NCI-H2029 treated with DMSO at 0.1 percent for 48 hours (cell line): ENCODE results near the gene CABLES1.
"Not testable (repeated sequence)": the region's sequence is repeated elsewhere in the genome, so short reads cannot be mapped to it uniquely, and the experiment has no call there.

Experiments used
- DNase-seq: peaks from one replicate; lab custom pipeline; 2025; lab: John Stamatoyannopoulos, UW

The CABLES1 gene

DNA sequence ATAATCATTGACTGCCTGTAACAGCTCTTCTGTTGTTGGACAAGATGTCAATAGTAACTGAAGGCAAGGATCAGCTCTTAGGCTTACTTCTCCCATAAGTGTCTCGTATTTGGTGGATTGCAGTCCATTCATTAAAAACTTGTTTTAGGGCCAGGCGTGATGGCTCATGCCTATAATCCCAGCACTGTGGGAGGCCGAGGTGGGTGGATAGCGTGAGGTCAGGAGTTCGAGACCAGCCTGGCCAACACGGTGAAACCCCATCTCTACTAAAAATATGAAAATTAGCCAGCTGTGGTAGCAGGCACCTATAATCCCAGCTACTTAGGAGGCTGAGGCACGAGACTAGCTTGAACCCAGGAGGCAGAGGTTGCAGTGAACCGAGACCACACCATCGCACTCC lies 26.1 kb upstream of the CABLES1 start:
- not testable (repeated sequence) for DNase-seq

DNA sequence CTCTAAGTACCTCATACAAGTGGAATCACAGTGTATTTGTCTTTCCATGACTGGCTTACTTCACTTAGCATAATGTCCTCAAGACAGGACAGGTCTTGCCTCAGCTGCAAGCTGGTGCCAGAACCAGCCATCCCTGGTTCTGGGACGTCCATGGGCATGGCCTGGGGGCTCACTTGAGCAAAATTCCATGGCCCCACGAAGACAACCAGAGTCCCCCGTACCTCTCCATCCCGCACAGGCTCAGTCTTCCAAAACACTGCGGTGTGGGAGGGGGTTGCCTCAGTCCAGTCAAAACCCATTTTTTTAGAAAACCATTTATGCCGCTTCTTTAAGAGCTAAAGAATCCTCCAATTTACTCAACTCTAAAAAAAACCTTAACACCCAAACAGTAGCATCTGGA lies 21.7 kb upstream of the CABLES1 start:
- no peak for DNase-seq

DNA sequence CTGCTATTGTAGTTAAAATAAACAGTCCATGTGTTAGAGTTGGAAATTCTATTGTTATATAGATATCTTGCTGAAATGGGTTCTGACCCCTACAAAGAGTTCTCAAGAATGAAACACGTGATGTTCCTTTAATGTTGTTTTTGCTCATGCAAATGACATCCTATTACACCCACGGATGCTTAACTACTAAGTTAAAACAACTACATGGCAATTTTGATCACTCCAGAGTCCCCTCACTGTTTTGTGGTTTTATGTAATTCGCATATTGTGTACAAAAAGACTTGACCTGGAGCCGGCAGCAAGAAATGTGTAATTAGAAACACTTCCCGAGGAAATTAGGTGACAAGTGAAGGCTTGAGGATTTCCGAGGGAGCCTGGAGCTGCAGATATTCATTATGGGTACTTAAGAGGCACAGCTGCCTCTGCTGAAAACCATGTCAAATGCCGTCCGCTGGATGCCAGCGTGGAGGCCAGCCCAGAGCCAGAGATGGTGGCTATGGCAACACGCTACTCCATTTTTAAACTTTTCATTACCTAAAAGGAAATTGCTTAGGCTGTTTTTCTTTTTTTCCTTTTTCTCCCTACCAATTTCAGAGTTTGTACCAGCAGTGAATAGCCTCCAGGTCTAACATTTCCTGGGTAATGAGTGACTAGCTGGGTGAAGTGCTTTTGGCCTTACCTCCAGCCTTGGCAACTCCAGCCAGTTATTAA lies 21.0 kb upstream of the CABLES1 start:
- DNase-seq: no peak

DNA sequence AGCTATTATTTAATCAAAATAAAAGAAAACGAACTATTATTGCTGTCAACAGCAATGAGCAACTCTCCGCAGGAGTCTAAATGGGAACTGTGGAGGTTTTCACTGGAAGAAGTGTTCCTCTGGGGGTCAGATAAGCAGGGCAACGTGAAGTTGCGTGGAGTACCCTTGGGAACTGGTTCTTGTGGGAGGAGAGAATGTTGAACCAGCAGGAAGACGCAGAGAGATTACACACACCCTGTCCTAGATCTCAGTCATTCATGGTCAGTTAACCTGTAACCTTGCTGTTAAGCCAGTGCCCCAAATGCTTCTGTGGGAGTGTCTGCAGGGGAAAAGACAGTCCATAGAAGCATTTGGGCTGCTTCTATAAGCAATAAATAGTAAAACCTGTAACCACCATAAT lies 20.4 kb upstream of the CABLES1 start:
- no peak for DNase-seq

DNA sequence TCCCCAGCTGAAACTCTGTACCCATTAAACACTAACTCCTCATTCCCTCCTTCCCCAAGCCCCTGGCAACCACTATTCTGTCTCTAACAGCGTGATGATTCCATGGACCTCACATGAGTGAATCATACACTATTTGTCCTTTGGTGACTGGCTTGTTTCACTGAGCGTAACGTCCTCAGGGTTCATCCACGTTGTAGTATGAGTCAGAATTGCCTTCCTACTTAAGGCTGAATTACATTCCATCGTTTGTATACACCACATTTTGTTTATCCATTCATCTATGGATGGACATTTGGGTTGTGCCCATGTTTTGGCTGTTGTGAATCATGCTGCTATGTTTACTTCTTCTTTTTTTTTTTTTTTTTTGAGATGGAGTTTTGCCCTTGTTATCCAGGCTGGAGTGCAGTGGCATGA lies 19.6 kb upstream of the CABLES1 start:
- no peak for DNase-seq

DNA sequence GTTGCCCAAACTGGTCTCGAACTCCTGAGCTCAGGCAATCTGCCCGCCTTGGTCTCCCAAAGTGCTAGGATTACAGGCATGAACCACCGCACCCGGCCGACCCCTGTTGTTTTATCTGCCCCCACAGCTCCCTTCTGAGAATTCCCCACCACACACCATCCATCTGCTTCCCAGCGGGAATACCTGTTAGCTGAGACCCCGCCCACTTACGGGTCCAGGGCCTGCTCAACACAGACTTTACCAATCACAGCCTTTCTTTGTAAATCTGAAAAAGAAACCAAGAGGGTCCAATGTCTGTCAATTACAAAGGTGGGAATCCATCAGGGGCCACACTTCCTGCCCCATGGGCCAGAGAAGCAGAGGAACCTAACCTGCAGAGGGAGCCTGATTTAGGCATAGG lies 14.2 kb upstream of the CABLES1 start:
- DNase-seq: no peak

DNA sequence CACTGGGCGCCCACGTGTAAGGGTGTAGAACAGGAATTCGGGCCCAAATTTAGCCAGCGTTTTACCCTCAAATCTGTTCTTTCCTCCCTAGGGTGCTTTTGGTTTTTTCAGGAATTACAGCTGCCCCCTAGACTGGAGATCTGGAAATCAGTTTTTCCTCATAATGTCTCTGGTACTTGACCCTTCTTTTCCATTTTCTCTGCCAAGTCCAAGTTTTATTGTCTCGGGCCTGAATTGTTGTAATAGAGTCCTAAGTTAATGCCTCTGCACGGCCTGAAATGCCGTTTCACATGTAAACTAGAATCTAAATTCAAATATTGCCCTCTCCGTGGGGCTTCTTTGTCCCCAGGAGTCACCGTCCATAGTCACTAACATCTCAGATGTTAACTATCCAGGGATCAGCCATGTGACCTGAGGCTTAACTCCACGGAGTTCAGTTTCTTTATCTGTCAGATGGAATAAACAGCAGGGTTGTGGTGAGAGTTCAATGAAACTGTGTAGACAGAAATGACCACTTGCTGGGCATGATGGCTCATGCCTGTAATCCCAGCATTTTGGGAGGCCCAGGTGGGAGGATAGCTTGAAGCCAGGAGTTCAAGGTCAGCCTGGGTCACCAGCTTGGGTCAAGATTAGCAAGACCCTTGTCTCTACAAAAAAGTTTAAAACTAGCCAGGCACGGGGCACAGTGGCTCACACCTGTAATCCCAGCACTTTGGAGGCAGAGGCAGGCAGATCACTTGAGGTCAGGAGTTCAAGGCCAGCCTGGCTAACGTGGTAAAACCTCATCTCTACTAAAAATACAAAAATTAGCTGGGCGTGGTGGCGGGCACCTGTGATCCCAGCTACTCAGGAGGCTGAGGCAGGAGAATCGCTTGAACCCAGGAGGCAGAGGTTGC lies 12.7 kb upstream of the CABLES1 start:
- no peak for DNase-seq

DNA sequence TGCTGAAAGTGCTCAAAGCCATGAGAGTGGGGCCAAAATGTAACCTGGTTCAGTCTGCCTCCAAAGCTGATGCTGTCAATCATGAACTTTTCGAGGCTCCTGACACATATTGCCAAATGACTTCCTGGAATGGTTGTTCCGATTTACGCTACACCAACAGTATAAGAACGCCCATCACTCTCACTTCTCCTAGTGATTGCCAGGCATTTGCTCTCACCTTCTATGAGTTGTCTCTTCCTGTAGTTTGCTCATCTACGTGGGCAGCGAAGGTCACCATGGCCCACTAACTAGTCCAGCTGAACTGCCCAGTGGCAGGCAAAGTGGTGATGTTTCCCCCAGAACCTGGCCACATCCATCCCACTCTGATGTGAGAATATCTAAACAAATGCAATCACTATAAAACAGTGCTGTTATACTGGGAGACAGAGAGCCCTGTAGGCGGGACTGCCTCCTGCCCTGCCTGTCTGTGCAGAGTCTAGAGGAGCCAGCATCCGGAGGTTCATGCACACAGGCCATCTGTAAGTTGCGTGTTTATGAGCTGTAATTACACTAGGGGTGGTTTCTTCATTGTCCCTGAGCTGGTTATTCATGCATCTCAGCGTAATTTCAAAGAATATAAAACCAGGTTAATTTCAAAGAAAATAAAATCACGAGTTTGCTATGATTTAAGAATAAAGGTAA lies 8.8 kb upstream of the CABLES1 start:
- no peak for DNase-seq

DNA sequence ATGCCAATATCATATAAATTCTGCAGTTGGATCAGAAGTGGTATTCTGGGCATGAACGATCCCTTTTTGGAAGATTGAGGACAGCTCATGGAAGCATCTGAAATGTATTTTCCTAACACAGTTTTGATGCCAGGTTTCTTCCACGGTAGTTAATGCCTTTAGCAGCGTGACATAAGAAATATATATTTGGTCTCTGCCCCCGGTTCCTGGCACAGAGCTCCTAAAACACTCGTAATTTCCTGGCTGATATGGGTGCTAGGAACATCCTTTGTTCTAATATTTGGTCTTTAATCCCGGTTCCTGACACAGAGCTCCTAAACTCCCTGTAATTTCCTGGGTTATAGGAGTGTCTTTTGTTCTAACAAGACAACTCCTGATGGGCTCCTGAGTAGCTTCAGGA lies 8.2 kb upstream of the CABLES1 start:
- DNase-seq: no peak

DNA sequence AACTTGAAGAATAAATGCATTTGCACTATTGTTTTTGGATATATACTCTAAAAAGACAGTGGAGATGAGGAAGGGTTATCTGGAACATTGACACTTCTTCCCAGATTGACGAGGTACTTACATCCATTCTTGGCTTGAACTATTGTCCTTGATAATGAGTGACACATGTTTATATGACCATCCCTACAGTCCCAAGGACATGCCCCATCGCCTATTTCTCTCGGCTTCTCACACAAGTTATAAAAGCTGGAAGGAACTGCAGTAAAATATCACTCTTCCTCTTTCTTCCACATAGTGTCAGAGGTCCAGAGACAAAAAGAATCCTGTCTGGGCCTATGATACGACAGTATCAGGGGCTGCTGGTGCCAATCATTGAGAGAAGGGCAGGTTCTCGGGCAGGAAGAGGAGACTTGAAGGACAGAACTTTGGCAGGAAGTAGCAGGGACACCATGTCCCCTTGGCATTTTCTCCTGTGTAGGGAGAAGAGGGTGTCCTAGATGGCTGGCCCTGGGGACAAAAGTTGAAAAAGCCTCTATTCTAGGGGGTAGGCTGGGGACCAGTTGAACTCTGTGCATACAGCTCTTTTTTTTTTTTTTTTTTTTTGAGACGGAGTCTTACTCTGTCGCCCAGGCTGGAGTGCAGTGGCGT lies 5.8 kb upstream of the CABLES1 start:
- DNase-seq: no peak

DNA sequence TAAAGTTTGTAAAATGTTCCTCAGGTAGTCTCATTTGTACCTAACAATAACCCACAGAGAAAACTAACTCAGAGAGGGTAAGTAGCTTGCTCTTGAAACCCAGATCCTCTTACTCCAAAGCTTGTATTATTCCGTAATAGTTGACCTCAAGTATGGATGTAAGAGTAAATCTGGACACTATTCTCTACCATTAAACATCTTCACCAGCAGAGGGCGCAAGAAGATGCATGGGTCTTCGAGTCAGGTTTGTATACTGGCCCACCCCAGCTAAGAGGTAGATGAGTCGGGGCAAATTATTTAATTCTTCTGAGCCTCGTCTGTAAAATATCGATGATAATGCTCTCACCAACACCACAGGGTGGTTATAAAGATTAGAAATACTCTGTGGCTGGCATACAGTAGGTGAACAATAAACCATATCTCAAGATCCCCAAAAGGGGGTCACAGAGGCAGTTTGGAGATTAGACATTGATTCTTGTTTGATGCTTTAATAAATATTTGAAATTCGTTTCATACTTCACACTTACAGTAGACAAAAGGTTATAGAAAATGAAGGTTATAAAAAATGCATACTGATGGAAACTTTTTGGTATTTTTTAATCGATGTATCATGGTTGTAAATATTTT lies 3.5 kb upstream of the CABLES1 start:
- DNase-seq: peak; percentile 29

DNA sequence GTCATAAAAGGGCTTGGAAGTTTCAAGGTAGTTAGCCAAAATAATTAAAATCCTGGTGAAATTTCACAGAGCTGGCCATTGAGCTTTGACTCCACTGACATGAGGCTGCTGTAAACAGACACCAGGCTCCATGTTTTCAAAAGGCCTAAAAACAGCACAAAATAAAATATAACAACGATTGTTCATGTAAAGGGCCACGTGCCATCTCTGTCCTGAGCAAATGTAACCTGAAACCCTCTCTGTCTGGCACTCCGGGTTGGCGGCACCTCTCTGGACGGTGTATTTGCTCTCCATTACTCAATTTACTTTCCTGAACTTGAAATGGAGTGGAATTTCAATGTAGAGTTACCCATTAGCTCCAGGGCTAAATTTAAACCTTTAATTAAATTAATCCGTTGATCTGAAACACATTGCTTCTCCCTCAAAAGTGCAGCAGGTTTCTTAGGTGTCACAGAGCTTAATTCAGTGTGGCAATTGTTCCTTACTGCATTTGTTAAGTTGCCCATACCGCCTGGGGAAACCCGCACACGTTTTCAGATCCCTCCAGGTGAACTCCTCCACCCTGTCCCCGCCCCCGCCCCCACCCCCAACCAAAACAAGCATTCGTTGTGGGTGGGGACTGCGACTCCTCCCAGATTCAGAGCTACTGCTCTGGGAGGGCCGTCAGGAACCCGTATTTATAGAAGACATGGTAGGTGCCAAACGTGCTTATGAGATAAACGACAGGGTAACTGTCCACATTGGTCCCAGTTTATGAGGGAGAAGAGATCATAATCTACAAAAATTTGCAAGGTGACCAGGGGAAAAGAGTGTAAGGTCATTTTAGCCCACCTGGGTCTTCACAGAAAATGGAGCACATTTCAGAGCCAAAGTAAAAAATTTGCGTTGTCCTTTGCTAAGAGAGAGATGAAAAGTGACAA lies 1.2 kb upstream of the CABLES1 start:
- DNase-seq: peak; percentile 89

DNA sequence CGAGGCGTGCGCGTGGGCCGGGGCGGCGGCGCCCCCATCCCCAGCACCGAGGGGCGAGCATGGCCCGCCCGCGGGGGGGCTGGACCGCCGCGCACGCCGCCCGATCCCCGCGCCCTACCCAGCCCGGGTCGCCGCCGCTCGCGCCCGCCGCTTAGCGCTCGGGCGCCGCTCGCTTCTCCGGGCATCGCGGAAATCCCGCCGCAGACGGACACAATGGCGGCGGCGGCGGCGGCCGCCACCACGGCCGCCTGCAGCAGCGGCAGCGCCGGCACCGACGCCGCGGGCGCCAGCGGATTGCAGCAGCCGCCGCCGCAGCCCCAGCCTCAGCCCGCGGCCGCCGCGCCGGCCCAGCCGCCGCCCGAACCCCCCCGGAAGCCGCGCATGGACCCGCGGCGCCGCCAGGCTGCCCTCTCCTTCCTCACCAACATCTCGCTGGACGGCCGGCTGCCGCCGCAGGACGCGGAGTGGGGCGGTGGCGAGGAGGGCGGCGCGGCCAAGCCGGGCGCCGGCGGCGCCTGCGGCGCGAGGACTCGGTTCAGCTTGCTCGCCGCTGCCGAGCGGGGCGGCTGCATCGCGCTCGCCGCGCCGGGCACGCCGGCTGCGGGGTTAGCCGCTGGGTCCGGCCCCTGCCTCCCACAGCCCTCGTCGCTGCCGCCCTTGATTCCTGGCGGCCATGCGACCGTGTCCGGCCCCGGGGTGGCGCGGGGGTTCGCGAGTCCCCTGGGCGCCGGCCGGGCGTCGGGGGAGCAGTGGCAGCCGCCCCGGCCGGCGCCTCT lies 453 bp downstream of the CABLES1 start:
- DNase-seq: no peak

DNA sequence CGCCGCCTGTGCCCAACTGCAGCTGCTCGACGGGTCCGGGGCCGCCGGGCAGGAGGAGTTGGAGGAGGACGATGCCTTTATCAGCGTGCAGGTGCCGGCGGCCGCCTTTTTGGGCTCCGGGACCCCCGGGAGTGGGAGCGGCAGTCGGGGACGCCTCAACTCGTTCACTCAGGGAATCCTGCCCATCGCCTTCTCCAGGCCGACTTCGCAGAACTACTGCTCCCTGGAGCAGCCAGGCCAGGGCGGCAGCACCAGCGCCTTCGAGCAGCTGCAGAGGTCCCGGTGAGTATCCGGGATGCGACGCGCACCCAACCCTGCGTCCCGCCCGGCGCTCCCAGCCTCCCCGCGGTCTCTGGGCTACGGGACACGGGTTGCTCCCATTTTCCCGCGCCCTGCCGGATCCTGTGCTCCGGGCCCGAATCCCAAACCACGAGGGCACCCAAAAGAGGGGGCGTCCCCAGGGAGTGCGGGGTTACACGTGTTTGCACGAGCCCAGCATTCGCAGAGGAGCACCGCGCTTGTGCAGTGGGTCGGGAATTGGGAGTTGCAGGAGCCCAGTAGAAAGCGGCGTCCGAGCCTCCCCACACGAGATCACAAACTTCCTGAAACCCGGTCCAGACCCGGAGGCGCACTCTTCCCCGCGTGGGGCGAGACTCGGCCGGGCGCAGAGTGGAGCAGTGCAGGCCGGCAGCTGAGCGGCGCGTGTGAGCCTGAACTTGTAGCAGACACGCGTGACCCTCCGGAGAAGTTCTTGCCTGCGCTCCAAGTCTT lies 1.2 kb downstream of the CABLES1 start:
- DNase-seq: no peak

DNA sequence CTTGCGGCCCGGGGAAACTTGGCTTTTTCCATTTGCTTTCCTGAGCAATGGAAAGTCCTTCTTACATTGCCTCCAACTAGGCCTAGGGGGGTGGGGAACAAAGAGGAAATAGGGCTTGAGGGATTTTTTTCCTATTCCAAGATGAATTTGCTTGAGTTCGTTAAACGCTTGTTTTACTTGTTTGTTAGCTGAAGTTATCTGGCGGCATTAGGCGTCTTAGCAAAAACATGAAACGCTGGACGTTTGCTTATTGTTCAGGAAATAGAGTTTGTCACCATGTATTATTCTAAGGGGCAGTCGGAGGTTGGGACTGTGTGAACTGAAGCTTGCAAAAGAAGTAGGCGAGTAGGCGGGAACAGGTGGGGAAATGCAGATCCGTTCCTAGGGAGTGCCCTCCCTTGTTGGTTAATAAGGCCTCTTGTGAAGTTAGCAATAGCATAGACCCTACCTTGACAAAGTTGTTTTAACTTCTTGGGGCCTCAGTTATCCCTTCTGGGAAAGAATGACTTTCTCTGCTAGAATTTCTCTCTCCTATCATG lies 1.9 kb downstream of the CABLES1 start:
- DNase-seq: no peak

DNA sequence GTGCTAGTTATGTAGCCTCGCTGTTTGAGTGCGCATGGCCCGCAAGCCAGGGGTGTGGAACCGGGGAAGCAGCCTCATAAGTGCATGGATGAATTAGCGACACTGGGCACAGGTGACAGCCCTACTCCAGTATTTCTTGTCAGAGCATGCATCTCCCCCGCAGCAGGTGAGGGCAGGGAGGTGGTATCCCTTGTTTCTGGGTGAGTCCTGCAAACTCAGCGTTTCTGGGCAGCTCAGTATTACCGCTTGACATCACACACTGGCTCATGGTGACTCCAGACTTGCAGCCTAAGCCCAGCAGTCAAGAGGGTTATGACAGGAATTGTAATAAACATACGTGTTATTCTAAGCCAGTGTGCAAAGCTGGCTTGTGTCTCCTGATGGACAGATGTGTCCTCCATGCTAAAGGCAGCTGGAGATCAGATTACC lies 2.5 kb downstream of the CABLES1 start:
- no peak for DNase-seq

DNA sequence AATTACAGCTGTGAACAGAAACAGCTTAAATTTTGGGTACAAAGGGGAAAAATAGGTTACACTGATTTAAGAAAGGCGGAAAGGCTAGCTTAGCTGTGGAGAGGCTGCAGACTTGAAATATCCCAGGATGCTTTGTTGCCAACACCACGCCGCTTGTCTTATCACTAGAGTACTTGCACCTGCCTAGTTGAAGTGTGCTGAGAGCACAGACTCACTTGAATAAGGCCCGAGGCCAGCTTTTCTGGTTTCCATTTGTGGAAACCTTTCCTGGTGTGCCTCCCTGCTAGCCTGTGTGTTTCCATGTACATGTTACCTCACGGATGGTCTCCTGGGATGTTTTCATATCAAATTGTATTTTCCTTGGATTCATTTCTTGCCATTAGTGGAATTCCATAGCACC lies 3.2 kb downstream of the CABLES1 start:
- peak; percentile 79 for DNase-seq

DNA sequence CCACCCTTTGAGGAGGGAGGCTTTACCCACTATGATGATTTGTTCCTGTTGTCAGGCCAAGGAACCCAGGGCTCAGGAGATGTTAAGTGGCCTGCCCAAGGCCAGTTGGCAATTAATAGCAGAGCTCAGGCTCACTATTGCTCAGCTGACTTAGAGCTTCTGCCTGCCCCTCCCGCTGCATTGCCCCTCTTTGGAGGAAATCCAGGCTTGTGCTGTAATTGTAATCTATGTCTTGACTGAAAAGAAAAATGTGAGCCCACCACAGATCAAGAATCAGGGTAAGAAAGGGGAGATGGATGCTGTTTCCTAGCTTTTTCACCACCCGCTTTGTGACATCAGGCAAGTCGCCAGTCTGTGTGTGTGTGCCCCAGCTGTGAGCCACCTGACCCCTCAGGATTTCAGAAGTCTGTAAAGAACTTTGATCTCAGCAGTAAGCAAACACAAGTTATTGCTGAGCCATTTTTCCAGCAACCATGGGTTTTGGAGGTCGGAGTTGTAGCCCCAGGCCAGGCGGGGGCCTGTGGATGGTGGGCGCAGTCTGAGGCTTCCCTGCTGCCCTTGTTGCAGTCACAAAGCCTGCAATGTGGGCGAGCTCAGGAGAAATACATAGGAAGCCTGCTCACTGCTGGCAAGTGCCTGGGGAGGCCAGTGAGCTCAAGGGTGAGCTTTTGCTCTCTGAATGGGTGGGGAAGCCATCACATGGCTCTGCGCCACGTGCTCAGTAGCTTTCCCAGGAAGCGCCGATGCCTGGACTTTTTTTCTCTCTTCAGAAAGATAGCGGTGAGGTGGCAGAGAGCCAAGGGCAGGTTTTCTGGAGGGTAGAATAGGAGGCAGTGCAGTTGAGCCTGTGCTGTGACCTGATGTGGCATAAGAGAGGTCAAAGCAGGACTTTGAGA lies 6.1 kb downstream of the CABLES1 start:
- peak; percentile 62 for DNase-seq
